ENCODE results near the gene CYB5RL.
"Not testable (repeated sequence)": the region's sequence is repeated elsewhere in the genome, so short reads cannot be mapped to it uniquely, and the experiment has no call there.

CYB5RL gene

GRCh38 chr1:54238353-54239034 lies 38.7 kb upstream of the CYB5RL start:
- no peaks in the 10 kb centered on the region for H3K27me3 ChIP-seq
- no peak for TF ChIP-seq CTCF (IDR thresholded peaks at IDR 0.05; ENCODE audit: low read depth, low read length)
- H3K9me3 ChIP-seq: no peaks in the 10 kb centered on the region
- no peak overlapping the region for H3K4me3 ChIP-seq (ENCODE audit: low read depth, low read length)
- H3K4me1 ChIP-seq: no peaks in the 10 kb centered on the region
- DNase-seq: no peak
- peaks cover 4% of the 10 kb centered on the region; the same call in 1 of the 2 replicates for H3K36me3 ChIP-seq

GRCh38 chr1:54237586-54237985 lies 37.8 kb upstream of the CYB5RL start:
- no peak for TF ChIP-seq CTCF (IDR thresholded peaks at IDR 0.05; ENCODE audit: low read depth, low read length)
- no peaks in the 10 kb centered on the region for H3K27me3 ChIP-seq
- DNase-seq: no peak
- H3K9me3 ChIP-seq: no peaks in the 10 kb centered on the region
- no peak overlapping the region for H3K4me3 ChIP-seq (ENCODE audit: low read depth, low read length)
- peaks cover 4% of the 10 kb centered on the region; the same call in 1 of the 2 replicates for H3K36me3 ChIP-seq
- H3K4me1 ChIP-seq: no peaks in the 10 kb centered on the region

GRCh38 chr1:54234284-54234683 lies 34.5 kb upstream of the CYB5RL start:
- H3K36me3 ChIP-seq: peaks cover 2% of the 10 kb centered on the region; the same call in 1 of the 2 replicates
- TF ChIP-seq CTCF (IDR thresholded peaks at IDR 0.05; ENCODE audit: low read depth, low read length): no peak
- H3K4me3 ChIP-seq (ENCODE audit: low read depth, low read length): no peak overlapping the region
- DNase-seq: no peak
- no peaks in the 10 kb centered on the region; the same call in 1 of the 2 replicates for H3K4me1 ChIP-seq
- H3K9me3 ChIP-seq: no peaks in the 10 kb centered on the region
- no peaks in the 10 kb centered on the region for H3K27me3 ChIP-seq

- H3K4me1 ChIP-seq: peaks cover 11% of the 10 kb centered on the region
- not testable (repeated sequence) for DNase-seq; H3K9me3 ChIP-seq; H3K36me3 ChIP-seq; H3K27me3 ChIP-seq; H3K4me3 ChIP-seq (ENCODE audit: low read depth, low read length)
Observed at GRCh38 chr1:54233196-54233595, 33.4 kb upstream of the CYB5RL start.

GRCh38 chr1:54230507-54231339 lies 30.9 kb upstream of the CYB5RL start:
- Histone ChIP-seq H3K36me3 (peaks cover 7% of the 10 kb centered on the region; the same call in 1 of the 2 replicates), H3K4me1 (peaks cover 19% of the 10 kb centered on the region)
- TF ChIP-seq CTCF (IDR thresholded peaks at IDR 0.05; ENCODE audit: low read depth, low read length): no peak

GRCh38 chr1:54229281-54229891 lies 29.6 kb upstream of the CYB5RL start:
- no peak overlapping the region for H3K4me3 ChIP-seq (ENCODE audit: low read depth, low read length)
- H3K36me3 ChIP-seq: peaks cover 7% of the 10 kb centered on the region; the same call in 1 of the 2 replicates
- H3K9me3 ChIP-seq: no peaks in the 10 kb centered on the region
- no peaks in the 10 kb centered on the region for H3K27me3 ChIP-seq
- DNase-seq: no peak
- peaks cover 19% of the 10 kb centered on the region for H3K4me1 ChIP-seq
- TF ChIP-seq CTCF (IDR thresholded peaks at IDR 0.05; ENCODE audit: low read depth, low read length): no peak

More at GRCh38 chr1:54230507-54231339, 30.9 kb upstream of the CYB5RL start:
- Histone ChIP-seq H3K4me3 (ENCODE audit: low read depth, low read length) (no peak overlapping the region), H3K9me3 (no peaks in the 10 kb centered on the region), H3K27me3 (no peaks in the 10 kb centered on the region)
- DNase-seq: no peak

All from BE2C (cell line).